Activated CD4-positive, alpha-beta T cell treated with anti-CD3 and anti-CD28 coated beads, Interleukin-2, amount 50 U/mL, for 16 hours (primary cell): Measurements from ENCODE around the gene CHPT1.
"Not testable (repeated sequence)": the region's sequence is repeated elsewhere in the genome, so short reads cannot be mapped to it uniquely, and the experiment has no call there.

Experiments
- DNase-seq: peaks from one replicate; pipeline ENCODE4 v3.0.0-alpha.2; 2020

Gene CHPT1

DNA sequence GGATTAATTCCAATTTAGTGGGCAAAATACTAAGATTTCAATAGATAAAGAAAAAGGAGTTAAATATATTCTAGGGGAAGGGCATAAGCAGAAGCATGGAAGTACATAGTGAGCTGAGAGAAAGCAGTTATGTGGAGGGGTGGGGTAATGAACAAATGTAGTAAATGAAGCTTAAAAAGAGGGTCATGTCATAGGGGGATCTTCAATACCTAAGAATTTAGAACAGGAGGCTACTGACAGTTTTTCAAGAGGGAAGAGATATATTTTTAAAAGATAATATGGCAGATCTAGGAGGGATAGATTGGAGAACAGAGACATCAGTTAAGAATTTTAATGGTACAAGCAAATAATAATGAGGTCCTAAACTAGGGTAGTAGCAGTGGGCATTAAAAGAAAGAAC is 32.4 kb downstream of the CHPT1 start:
- no peak for DNase-seq

DNA sequence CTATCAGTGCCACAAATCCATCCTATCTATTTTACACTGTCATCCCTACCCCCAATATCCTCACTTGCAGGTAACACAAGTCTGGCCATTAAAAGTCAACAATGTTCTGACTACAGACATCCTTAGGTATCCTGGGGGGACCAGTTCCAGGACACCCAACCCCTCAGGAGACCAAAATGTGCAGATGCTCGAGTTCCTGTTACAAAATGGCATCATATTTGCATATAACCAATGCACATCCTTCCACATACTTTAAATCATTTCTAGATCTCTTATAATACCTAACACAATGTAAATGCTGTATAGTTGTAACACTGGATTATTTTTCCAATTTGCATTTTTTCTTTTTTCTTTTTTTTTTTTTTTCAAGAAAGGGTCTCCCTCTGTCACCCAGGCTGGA is 34.9 kb downstream of the CHPT1 start:
- no peak for DNase-seq

DNA sequence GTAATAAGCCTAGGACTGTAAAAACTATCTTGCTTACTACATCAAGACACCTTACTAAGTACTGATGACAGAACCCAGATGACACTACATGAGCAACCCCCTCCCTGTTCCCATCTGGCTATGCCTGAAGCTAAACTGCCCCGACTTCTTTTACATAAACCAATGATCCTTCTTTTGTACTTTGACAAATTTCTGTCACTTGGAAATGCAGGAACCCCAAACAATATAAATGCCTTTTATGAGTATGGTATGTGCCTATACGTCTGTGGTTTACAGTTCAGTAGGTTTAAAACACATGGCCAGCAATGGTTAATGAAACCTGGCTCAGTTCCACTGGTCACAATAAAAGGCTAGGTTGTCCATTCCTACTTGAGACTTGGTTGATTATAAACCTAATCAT is 35.7 kb downstream of the CHPT1 start:
- no peak for DNase-seq

DNA sequence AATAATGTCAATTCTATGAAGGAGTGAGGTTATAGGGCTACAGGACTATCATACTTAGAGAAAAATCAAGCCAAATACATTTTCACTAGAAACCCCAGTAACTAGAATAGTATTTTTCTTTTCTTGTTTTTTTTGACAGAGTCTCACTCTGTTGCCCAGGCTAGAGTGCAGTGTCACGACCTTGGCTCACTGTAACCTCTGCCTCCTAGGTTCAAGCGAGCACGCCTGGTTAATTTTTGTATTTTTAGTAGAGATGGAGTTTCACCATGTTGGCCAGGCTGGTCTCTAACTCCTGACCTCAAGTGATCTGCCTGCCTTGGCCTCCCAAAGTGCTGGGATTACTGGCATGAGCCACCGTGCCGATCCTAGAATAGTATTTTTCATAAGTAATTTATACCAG is 37.0 kb downstream of the CHPT1 start:
- not testable (repeated sequence) for DNase-seq

DNA sequence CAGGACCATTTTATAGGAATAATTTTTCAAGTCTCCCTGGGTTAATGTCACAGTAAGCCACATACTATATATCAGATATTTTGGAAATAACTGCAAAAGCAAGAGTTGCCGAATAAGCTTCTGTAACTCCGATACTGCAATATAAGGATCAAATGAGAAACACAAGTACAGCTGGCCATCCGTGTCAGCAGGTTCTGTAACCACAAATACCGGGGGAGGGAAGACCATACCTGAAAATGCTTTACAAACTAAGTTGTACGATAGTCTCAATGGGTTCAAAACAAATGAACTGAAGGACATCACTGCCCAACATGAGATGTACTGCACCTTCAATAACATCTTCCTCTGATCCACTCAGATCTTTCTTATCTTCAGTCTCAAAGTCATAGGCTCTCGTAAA is 40.0 kb downstream of the CHPT1 start:
- DNase-seq = no peak

DNA sequence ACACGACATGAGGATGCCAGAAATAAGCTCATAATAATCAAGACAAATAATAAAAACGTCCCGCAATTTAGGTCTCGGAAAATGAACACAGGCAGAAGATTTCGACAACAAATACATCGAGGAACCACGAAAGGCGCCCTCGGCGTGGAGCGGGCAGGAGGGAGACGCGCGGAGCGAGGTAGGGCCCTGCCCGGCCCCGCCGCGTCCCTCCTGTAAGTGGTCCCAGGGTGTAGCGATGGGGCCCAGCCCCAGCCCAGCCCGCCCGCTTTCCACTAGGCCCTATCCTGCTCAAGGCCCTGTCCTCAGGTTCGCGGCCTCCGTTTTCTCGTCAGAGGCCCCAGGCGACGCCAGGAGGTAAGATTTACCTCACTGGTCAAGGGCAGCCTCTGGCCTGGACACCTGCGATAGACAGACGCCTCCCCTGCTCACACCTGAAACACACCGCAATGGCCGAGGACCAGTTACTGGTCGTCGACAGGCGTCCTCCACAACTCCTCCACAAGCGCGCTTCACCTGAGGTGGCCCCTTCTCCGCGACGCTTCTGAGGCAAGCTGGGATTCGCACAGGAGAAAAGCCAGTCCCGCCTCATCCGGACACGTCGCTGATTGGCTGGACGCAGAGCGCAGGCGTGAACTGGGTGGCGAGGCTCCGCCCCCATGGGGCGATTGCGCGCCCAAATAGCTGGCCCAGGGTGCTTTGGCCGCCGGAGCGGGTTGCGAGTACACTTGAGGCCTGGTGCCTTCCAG is 41.7 kb downstream of the CHPT1 start, which contains the start of gene SYCP3:
Gene SYCP3, minus strand, starts transcription at position 543 of the 746 bp plus-strand sequence. CDS start 1,527 bp downstream, outside the sequence.
- DNase-seq = no peak

DNA sequence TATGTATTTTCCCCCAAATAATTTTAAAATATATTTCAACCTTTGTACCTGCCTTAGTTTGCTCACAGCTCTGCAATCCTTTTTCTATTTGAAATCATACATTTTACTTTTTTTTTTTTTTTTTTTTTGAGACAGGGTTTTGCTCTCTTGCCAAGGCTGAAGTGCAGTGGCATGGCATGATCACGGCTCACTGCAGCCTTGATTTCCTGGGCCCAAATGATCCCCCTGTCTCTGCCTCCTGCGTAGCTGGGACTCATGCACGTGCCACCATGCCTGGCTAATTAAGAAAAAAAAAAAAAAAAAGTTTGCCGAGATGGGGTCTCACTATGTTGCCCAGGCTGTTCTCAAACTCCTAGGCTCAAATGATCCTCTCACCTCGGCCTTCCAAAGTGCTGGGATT is 43.1 kb downstream of the CHPT1 start:
- DNase-seq = no peak

DNA sequence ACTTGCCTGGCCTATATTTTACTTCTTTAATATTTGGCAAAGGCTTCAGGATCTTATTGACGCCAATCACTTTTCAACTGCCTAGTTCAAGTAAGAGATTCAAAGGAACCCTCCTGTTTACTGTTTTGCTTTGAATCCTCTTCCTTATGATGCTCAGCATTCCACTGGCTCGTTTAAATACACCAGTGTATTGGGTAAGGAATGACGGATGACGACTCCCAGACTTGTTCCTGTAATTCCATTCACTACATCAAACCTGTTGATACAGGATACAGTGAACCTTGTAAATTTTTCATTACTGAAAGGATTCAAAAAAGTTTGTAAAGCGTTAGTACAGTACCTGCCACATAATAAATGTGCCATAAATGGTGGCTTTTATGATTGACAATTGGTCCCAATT is 43.5 kb downstream of the CHPT1 start:
- DNase-seq = no peak

DNA sequence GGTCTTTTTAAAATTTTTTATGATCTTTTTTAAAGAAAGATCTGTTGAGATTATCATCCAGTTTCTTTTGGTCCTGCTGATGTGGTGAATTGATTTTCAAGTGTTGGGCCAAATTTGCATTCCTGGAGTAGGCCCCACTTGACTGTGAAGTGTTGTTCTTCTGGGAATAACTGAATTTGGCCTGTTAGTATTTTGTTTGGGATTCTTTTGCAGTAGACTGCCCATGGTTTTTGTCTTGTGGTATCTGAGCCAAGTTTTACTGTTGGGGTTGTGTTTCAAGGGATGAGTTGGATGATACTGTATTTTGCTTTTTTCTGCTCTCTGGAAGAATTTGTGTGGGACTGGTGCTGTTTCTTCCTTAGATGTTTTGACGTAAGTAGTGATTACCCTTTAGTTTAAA is 45.8 kb downstream of the CHPT1 start:
- no peak for DNase-seq

DNA sequence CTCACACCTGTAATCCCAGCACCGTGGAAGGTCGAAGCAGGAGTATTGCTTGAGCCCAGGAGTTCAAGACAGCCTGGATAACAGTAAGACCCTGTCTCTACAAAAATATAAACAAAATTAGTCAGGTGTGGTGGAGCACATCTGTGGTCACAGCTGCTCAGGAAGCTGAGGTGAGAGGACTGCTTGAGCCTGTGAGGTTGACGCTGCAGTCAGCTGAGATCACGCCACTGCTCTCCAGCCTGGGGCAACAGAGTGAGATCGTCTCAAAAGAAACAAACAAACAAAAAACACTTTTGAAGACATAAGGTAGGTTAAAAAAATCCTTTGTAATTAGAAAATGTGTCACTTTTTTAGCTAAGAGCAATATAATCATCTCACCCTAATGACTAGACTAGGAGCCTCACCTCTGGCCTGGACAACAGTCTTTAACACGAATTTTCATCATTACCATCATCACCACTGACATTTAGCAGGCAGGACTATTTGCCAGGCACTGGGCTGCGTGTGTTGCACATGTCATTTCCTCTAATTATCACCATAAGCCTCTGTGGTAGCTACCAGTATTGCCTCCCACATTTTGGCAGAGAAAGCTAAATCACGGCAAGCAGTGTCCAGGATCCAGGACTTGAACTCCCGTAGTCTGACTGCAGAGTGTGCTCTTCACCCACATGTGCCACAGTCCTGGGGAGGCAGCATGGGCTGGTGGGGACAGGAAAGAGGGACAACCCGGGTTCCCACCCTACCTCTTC is 46.5 kb downstream of the CHPT1 start:
- DNase-seq = peak; percentile 8

DNA sequence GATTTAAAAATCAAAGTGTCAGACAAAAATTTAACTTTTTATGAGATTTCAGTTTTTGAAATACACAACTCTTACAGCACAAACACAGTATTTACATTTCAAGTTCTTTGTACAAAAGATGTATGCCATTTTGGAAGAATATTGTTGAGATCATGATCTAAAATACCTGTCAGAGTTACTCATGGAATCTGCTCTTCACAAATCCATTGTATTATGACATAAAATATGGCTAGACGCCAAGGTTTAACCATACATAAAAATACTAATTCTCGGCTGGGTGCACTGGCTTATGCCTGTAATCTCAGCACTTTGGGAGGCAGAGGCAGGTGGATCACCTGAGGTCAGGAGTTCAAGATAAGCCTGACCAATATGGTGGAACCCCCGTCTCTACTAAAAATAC is 48.0 kb downstream of the CHPT1 start:
- DNase-seq = no peak

DNA sequence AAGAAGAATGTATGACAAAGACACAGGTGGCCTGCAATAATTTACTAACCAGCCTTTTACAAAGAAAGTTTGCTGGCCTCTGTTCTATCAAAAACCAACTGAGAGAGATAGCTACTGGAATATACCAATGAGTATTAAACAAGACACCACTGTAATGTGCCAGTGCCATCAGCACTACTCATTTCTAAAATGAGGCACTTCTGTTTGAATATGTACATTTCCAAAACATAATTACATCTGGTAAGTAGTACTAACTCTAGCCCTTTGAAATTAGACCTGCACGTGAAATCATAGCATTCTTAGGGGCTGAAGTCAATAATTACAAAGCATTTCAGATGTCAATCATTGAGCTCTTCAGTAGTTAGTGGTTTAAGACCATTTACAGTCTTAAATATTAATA is 48.8 kb downstream of the CHPT1 start:
- DNase-seq = no peak

DNA sequence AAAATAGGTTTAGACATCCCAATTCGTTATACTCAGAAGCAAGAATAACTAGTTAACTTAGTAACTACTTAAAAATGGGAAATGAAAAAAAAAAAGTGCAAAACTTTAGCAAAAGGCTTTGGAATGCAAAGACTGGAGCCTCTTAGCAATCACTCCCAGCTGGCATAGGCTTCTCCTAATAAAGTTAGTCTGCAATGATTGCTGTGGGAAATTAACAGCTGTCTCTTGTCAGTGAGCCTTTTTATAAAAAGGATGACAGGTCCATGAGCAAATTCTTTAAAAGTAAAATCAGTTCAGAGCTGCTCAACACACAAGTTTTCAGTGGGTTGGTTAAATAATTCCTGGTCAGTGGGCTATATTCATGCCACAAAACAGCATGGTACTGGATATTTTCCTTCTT is 49.2 kb downstream of the CHPT1 start:
- DNase-seq = no peak

DNA sequence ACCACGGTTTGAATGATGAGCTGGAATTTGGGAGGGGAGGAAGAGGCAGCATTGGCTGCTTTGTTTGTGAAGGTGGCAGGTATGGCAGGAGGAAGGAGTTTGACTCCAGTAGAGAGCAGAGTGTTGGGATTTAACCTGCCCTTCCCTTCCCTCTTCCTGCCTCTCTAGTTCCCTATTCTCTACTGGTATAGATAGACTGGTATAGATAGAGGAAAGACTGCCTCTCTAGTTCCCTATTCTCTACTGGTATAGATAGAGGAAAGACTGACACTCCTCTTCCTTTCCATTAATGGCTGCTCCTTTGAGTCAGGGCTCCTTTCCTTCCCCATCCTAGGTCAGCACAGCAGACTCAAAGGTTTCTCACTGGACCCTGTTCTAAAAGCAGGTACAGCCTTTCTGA is 50.3 kb downstream of the CHPT1 start:
- no peak for DNase-seq

DNA sequence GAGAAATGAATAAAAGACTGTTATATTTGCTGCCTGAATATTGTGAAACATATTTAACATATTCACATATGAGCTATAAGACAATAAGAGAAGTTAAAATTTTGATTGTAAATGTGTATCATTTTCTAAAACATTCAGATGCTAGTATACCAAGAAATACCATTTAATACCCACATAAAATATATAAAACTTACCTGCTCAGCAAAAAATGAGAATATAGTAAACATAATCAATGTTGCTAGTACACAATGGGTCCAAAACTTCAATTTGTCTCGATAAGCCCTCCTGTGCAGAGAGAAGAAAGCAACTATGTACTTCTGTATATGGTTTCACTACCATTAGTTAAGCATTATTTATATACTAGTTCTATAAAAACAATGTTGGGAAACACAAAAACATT is 51.5 kb downstream of the CHPT1 start:
- no peak for DNase-seq

DNA sequence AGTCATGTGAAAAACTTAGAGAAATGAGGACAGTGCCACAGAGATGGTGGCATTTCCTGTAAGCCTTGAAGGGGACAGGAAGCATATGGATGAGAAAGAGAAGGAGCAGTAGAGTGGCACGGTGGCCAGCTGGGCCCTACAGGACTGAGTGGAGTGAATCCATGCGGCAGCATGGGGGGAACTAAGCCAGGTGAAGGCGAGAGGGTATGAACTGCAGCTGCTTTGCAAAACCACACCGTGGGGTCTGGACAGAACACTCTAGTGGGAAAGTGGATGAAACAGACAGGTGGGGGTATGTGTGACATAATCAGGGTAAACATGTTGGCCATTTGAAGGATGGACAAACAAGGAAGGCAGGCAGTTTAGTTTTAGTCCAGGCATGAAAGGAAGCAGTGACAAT is 52.2 kb downstream of the CHPT1 start:
- DNase-seq = no peak

DNA sequence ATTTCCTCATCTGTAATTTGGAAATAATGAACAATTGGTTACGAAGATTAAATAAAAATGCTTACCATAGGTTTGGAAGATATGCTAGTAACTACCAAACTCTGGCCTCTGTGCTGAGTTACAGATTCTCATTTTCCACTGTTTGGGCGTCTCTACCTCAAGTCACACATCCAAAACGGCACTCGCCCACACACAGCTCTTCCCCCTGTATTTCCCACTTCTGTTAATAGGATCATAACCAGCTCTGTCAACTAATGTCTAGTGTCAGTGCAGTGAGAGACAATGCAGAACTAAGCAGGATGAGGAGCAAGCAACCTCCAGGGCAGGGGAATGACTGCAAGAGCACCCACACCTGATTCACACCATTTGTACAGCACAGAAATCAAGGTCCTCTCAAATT is 52.7 kb downstream of the CHPT1 start:
- no peak for DNase-seq

DNA sequence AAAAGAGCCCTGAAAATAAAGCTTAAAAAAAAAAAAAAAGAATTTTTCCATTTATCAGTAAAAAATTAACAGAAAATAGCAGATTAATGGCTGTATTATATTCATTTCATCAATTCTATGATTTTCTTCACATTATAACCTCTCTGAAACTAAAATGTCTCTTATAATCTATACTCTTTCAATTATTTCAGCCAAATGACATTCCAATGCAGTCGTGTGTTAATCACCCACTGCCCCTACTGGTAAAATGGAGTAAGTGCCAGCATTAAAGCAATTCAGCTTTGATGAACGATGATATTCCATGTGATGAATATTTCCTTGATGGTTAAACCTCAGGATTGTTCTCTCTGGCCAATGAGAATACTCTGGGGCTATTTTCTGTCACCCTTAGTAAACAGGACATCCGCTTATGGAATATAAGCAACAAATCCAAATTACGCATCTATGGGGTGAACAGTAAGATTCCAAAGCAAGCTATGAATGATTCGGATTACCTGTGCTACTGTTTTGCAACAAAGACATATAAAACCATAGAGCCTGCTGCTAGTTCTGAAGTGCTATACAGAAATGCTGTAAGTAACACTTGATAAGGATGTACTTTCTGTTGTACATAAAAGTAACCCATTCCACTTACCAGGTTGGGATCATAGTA is 62.1 kb downstream of the CHPT1 start:
- peak; percentile 39 for DNase-seq

DNA sequence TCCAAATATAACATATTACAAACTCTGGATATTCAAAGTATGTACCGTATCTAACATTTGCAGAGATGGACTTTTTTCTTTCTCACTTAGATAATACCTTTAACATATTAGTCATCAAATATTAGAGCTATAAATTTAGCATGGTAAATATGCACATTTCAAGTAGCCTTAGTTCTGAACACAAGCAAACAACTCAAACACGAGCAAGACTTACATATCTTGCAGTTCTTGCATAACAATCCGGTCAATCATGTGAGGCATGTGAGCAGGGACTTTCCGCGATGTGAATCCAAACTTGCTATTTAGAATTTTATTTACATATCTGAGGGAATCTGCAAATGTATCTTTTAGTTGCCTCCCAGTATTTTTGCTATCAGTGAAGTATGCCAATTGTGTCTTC is 63.9 kb downstream of the CHPT1 start:
- DNase-seq = no peak

DNA sequence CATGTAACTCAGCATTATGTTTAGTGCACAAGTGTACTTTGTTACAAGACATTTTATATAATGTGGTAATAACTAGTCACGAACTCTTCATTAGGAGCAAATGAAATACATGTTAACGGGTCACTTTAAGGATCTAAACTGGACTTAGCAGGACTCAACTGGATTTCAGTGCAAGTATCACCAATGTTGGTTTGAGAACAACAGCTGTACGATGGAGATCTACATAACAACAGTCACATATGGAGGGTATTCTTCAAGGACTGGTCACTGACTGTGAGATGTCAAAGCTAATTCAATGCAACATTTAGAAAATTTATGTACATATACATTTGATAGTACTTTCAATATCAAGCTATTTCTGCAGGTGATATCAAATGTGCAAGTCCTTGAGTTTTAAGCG is 64.3 kb downstream of the CHPT1 start:
- DNase-seq = no peak

DNA sequence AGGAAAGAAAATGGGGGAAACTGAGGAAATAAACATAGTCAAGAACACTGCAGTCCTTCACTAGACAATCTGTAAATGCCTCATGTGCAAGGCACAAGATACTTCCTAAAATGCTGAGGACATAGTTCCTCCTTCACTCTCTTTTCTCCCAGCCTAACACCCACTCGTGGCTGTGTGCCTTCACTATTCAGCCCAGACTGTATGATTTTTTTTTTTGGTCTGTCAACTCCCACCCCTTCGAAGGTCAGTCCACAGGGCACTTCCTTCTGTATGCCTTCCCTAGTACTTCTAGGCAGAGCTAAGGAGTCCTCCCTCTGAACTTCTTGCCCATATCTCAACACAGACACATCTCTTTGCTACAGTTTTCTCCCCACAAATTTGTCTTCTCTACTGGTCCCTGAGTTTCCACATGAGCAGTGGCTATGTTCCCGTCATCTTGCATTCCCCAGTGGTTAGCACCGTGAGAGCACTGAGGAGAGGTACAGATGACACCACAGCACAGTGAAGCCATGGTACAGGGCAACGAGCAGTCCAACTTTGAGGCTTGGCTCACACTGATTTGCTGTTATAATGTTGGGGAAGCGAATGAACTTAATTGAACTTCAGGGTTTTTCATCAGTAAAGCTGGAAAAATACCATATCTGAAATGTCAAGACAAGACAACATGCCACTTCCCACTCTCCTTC is 65.9 kb downstream of the CHPT1 start:
- DNase-seq = no peak

DNA sequence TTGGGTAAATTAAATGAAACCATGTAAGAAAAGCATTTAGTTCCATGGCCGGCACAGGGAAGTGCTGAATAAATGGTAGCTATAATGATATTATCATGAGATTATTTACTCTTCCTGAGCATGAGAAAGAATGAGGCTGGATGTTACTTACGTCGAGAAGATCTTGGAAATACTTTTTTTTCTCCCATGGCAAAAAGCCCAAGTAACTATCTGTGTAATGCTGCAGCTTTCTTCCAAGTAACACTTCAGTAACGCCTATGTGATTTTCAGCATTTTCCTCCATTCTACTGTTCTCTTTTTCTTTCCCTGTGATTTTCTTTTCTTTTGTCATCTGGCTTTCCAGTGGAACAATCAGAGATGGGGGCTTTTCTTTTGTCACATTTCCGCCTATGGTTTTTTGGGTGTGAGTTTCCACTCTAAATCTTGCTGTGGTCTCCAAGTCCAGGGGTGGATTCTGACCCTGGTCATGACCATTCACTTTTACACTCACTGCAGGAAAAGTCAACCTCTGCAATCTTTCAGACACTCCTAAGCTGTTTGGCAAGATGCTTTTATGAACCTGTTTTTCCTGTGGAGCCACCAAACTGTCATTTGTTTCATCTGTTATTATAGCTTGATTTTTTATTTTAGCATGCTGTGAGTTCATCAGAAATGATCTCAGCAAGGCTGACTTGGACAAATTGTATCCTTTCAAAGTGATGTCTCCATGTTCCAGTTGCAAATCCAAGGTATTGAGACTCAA is 66.8 kb downstream of the CHPT1 start:
- DNase-seq = no peak

DNA sequence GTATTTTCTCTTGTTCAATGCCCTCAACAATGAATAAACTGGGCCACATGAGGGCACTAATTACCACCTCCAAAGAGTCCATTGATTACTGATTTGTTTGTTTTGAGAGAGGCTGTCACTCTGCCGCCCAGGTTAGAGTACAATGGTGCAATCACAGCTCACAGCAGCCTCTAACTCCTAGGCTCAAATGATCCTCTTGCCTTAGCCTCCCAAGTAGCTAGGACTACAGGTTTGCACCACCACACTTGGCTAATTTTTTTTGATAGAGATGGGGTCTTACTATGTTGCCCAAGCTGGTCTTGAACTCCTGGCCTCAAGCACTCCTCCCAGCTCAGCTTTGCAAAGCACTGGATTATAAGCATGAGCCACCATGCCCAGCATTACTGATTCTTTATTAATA is 70.1 kb downstream of the CHPT1 start:
- no peak for DNase-seq
